HepG2 (cell line): Measurements from ENCODE around the gene EGLN2. TPM values are rescaled to one million over a fixed set of nuclear protein-coding genes. Genes with fewer than 3 reads are reported as not detected.

Experiments used
- CCAR2 ChIP-seq: fragments of 200-400 bp; formaldehyde crosslinking; optimal IDR thresholded peaks from 2 replicates; pipeline ENCODE3; 2018; ENCODE audit warnings: low read depth, mild to moderate bottlenecking, low read length, moderate library complexity
- CERS6 ChIP-seq: sonication (generic); formaldehyde crosslinking; IDR thresholded peaks from 2 replicates; pipeline ENCODE4 v1.5.0; 2020; ENCODE audit warnings: missing genetic modification reagents
- CREM ChIP-seq, 2 experiments: sonication (generic) in 1 of 2; formaldehyde crosslinking in 1 of 2; IDR thresholded peaks; 2 replicates each; pipeline versions ENCODE4 v1.4.0 to v1.6.1; 2016 to 2020; ENCODE audit warnings: antibody characterized with exemption in 1 of 2, mild to moderate bottlenecking in 1 of 2, missing genetic modification reagents in 1 of 2
- FOXK1 ChIP-seq: sonication (generic); formaldehyde crosslinking; IDR thresholded peaks from 2 replicates; pipeline ENCODE4 v1.4.0; 2020; ENCODE audit warnings: low read depth, missing genetic modification reagents, borderline replicate concordance
- FOXP1 ChIP-seq, 2 experiments: fragments of 450-650 bp in 1 of 2; IDR thresholded peaks; 2 replicates each; pipeline ENCODE4 v1.6.1; 2017 to 2018; ENCODE audit warnings: antibody characterized with exemption in 1 of 2
- HDAC1 ChIP-seq: sonication (generic); formaldehyde crosslinking; IDR thresholded peaks from 2 replicates; pipeline ENCODE4 v1.5.1; 2020; ENCODE audit warnings: mild to moderate bottlenecking, missing genetic modification reagents
- HNRNPUL1 ChIP-seq: fragments of 200-400 bp; formaldehyde crosslinking; IDR thresholded peaks from 2 replicates; pipeline ENCODE4 v1.6.1; 2017; ENCODE audit warnings: low read depth, mild to moderate bottlenecking, low read length, moderate library complexity
- JDP2 ChIP-seq: sonication (generic); formaldehyde crosslinking; IDR thresholded peaks from 2 replicates; pipeline ENCODE4 v1.8.1; 2022; ENCODE audit warnings: missing genetic modification reagents, borderline replicate concordance
- MIER2 ChIP-seq: IDR thresholded peaks from 2 replicates; pipeline ENCODE4 v1.6.1; 2016; ENCODE audit warnings: missing biosample characterization, missing genetic modification reagents
- MLXIP ChIP-seq: sonication (generic); formaldehyde crosslinking; IDR thresholded peaks from 2 replicates; pipeline ENCODE4 v1.9.0; 2021; ENCODE audit warnings: missing genetic modification reagents, borderline replicate concordance
- NFE2L1 ChIP-seq: sonication (generic); formaldehyde crosslinking; IDR thresholded peaks from 2 replicates; pipeline ENCODE4 v1.4.0; 2020; ENCODE audit warnings: missing genetic modification reagents, mild to moderate bottlenecking, borderline replicate concordance
- RBM39 ChIP-seq: fragments of 200-400 bp; formaldehyde crosslinking; IDR thresholded peaks from one replicate; pipeline ENCODE4 v1.6.1; 2018; ENCODE audit warnings: antibody characterized with exemption, mild to moderate bottlenecking, low read depth, low read length; ENCODE audit not compliant: poor library complexity, severe bottlenecking
- SMARCE1 ChIP-seq: fragments of 450-650 bp; IDR thresholded peaks from 2 replicates; pipeline ENCODE4 v1.6.1; 2017; ENCODE audit warnings: borderline replicate concordance
- ZBTB2 ChIP-seq: sonication (generic); formaldehyde crosslinking; IDR thresholded peaks from 2 replicates; pipeline ENCODE4 v1.8.0; 2022; ENCODE audit warnings: low read depth, missing genetic modification reagents
- ZBTB7A ChIP-seq: sonication (generic); formaldehyde crosslinking; IDR thresholded peaks from 2 replicates; pipeline ENCODE4 v1.8.0; 2022; ENCODE audit warnings: mild to moderate bottlenecking, missing genetic modification reagents
- ZMYM3 ChIP-seq: sonication (generic); formaldehyde crosslinking; IDR thresholded peaks from 2 replicates; pipeline ENCODE4 v1.5.1; 2020; ENCODE audit warnings: mild to moderate bottlenecking, missing genetic modification reagents
- ZNF180 ChIP-seq: sonication (generic); formaldehyde crosslinking; IDR thresholded peaks from 2 replicates; pipeline ENCODE4 v1.4.0; 2020; ENCODE audit warnings: low read depth, missing genetic modification reagents, borderline replicate concordance
- ZNF230 ChIP-seq: sonication (generic); formaldehyde crosslinking; IDR thresholded peaks from 2 replicates; pipeline ENCODE4 v1.4.0; 2020; ENCODE audit warnings: mild to moderate bottlenecking, missing genetic modification reagents
- ZNF235 ChIP-seq: sonication (generic); formaldehyde crosslinking; IDR thresholded peaks from 2 replicates; pipeline ENCODE4 v1.8.1; 2023; ENCODE audit warnings: mild to moderate bottlenecking, missing genetic modification reagents, borderline replicate concordance
- ZNF251 ChIP-seq: sonication (generic); formaldehyde crosslinking; IDR thresholded peaks from 2 replicates; pipeline ENCODE4 v1.9.0; 2021; ENCODE audit warnings: mild to moderate bottlenecking, missing genetic modification reagents
- ZNF362 ChIP-seq: sonication (generic); formaldehyde crosslinking; IDR thresholded peaks from 2 replicates; pipeline ENCODE4 v1.4.0; 2020; ENCODE audit warnings: missing genetic modification reagents, mild to moderate bottlenecking, borderline replicate concordance
- polyA plus RNA-seq, 8 experiments: library from polyadenylated mRNA; depleted of rRNA in 3 of 8; stranded (reverse) in 7 of 8; unstranded in 1 of 8; fragments of >200 nt; fragmentation: Illumina TruSeq in 4 of 8; extraction: Trizol in 4 of 8; gene quantifications; 2 replicates each; pipeline versions ENCODE4 v1.2.1 to v1.2.3, GENCODE V29; 2011 to 2016; ENCODE audit warnings: low read depth in 4 of 8, missing spikeins in 1 of 8, mixed read lengths in 1 of 8; ENCODE audit not compliant: insufficient read depth in 1 of 8
- total RNA-seq, 5 experiments: library from RNA; depleted of rRNA; stranded (reverse); fragments of >200 nt; fragmentation: Illumina TruSeq; extraction: Trizol; gene quantifications; 2 replicates each; pipeline ENCODE4 v1.2.3, GENCODE V29; 2016; ENCODE audit warnings: low read depth in 1 of 5

Gene EGLN2
- total and polyA plus RNA-seq, 2 of the 13 experiments (the other 11 are each of a cell fraction or from before 2014, with no cell fraction given) = 16.5 to 40.8 TPM

GRCh38 chr19:40797963-40798682, 868 bp upstream of the EGLN2 start (continued):
- TF ChIP-seq ZNF230 (CRISPR knock-in tag) (0 out of 2 replicates have a peak, but pooled peaks have one; percentile 31), FOXK1 (CRISPR knock-in tag) (peak; percentile 27; the same call in 1 of the 2 replicates), NFE2L1 (CRISPR knock-in tag) (peak; percentile 53; the same call in 1 of the 2 replicates), CERS6 (CRISPR knock-in tag) (no peak), ZBTB7A (peak; percentile 67; the same call in 1 of the 2 replicates), MLXIP (CRISPR knock-in tag) (no peak), FOXP1 (IDR thresholded peaks at IDR 0.05) (no peak), FOXP1 (CRISPR knock-in tag; IDR thresholded peaks at IDR 0.05) (no peak; the same call in 1 of the 2 replicates), ZNF235 (CRISPR knock-in tag) (0 out of 2 replicates have a peak, but pooled peaks have one; percentile 71), RBM39 (no peak), CCAR2 (no peak), ZNF180 (CRISPR knock-in tag) (no peak; the same call in 1 of the 2 replicates), ZMYM3 (peak; percentile 90), CREM (IDR thresholded peaks at IDR 0.05) (no peak), CREM (CRISPR knock-in tag; IDR thresholded peaks at IDR 0.05) (0 out of 2 replicates have a peak, but pooled peaks have one; percentile 42), ZNF251 (CRISPR knock-in tag) (0 out of 2 replicates have a peak, but pooled peaks have one; percentile 38), MIER2 (CRISPR knock-in tag) (0 out of 2 replicates have a peak, but pooled peaks have one; percentile 32), ZBTB2 (CRISPR knock-in tag) (peak; percentile 10; the same call in 1 of the 2 replicates), ZNF362 (CRISPR knock-in tag) (peak; percentile 36; the same call in 1 of the 2 replicates), HDAC1 (CRISPR knock-in tag) (peak; percentile 78), HNRNPUL1 (no peak), JDP2 (no peak), SMARCE1 (no peak)
